GM18508 (cell line): ENCODE results near the gene IRF2BP2.

Experiments used
- ATAC-seq: cut with Tn5 transposase; IDR thresholded peaks from one replicate; pipeline ENCODE4 v1.9.1; 2021; ENCODE audit warnings: moderate number of reproducible peaks; ENCODE audit not compliant: insufficient read depth, unreplicated experiment

IRF2BP2 gene

GRCh38 chr1:234559902-234560676 is 49.9 kb downstream of the IRF2BP2 start:
- ATAC-seq = no peak

GRCh38 chr1:234559152-234559901 is 50.7 kb downstream of the IRF2BP2 start:
- no peak for ATAC-seq

- ATAC-seq = no peak
Measured at GRCh38 chr1:234558330-234558836, 51.6 kb downstream of the IRF2BP2 start.

GRCh38 chr1:234556245-234556943 is 53.6 kb downstream of the IRF2BP2 start:
- no peak for ATAC-seq

- no peak for ATAC-seq
Measured at GRCh38 chr1:234555390-234556024, 54.5 kb downstream of the IRF2BP2 start.

DNA sequence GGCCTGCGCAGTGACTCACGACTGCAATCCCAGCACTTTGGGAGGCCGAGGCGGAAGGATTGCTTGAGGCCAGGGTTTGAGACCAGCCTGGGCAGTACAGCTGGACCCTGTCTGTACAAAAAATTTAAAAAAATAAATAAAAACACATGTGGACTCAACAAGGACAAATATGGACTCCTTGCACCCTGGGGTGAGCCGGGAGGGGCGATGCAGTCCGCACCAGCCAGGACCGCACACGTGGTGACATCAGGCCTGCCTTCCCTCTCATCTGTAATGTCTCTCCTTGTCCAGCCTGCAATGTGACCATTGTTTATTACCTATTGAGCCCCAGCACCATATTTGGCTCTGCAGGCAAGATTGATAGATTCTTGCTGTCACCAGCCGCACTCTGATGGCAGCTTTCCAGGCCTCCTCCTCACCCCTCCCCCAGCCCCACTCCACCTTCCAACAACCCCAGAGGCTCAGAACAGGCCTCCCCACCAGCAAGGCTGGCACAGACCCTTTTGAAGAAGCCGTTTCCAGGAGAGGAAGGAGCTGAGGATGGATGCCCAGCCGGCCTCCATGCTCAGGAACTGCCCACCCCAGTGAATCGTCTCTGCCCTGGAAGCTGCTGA is 55.2 kb downstream of the IRF2BP2 start:
- no peak for ATAC-seq
